H1 (cell line): ENCODE measurements around the gene WAC. TPM values are rescaled to one million over a fixed set of nuclear protein-coding genes. Genes with fewer than 3 reads are reported as not detected.
"Not testable (repeated sequence)": the region's sequence is repeated elsewhere in the genome, so short reads cannot be mapped to it uniquely, and the experiment has no call there.

Experiments used
- CTCF ChIA-PET: fragments of 300-600 bp; sonication (Branson Sonifier 250); formaldehyde crosslinking; loops from one replicate; lab custom pipeline; 2021; ENCODE audit not compliant: partially characterized antibody; lab: Charles Lee
- POLR2A ChIA-PET: fragments of 300-600 bp; sonication (Branson Sonifier 250); formaldehyde crosslinking; loops from one replicate; lab custom pipeline; 2021; ENCODE audit warnings: inconsistent platforms; ENCODE audit not compliant: partially characterized antibody; lab: Charles Lee
- DNase-seq, 2 experiments: peaks; one replicate each; pipeline versions ENCODE4 v3.0.0 to v3.0.0-alpha.2; 2010 to 2022; ENCODE audit warnings: low spot score in 2 of 2, low read depth in 1 of 2, mixed read lengths in 1 of 2
- FAIRE-seq: peaks from 2 replicates; lab custom pipeline; 2011; peaks lifted over from hg19 to GRCh38; lab: Jason Lieb, UNC
- H2AFZ ChIP-seq: 2 replicates; pipeline ENCODE4 v1.8.1; 2012; ENCODE audit warnings: low read length, inconsistent platforms
- H2AK5ac ChIP-seq: 2 replicates; pipeline ENCODE4 v1.6.1; 2013; ENCODE audit warnings: low read depth, low read length
- H2BK120ac ChIP-seq: replicated peaks from 2 replicates; pipeline ENCODE3; 2013; ENCODE audit warnings: low read depth, low read length, inconsistent platforms
- H2BK12ac ChIP-seq: 2 replicates; pipeline ENCODE4 v1.6.1; 2013; ENCODE audit warnings: low read depth, low read length
- H2BK15ac ChIP-seq: 2 replicates; pipeline ENCODE4 v1.6.1; 2013; ENCODE audit warnings: low read length
- H2BK20ac ChIP-seq: 2 replicates; pipeline ENCODE4 v1.6.1; 2013; ENCODE audit warnings: low read length
- H2BK5ac ChIP-seq: 2 replicates; pipeline ENCODE4 v1.6.1; 2013; ENCODE audit warnings: low read depth, low read length
- H3K14ac ChIP-seq: 2 replicates; pipeline ENCODE4 v1.6.1; 2013; ENCODE audit warnings: inconsistent platforms; ENCODE audit not compliant: insufficient read length
- H3K18ac ChIP-seq: 2 replicates; pipeline ENCODE4 v1.6.1; 2013; ENCODE audit warnings: low read length; ENCODE audit errors: extremely low read depth
- H3K23ac ChIP-seq: 2 replicates; pipeline ENCODE4 v1.6.1; 2013; ENCODE audit warnings: inconsistent platforms; ENCODE audit not compliant: insufficient read length
- H3K23me2 ChIP-seq: 2 replicates; pipeline ENCODE4 v1.6.1; 2013; ENCODE audit warnings: low read depth, low read length
- H3K27ac ChIP-seq: 2 replicates; pipeline ENCODE4 v1.6.1; 2011; ENCODE audit warnings: low read depth, low read length, inconsistent platforms
- H3K27me3 ChIP-seq, 4 experiments: replicated peaks in 1 of 4; 1 replicate in 1 of 4; 2 replicates in 3 of 4; pipeline versions ENCODE4 v1.6.1 to v1.8.1; 2011 to 2013; ENCODE audit warnings: low read length in 3 of 4, mild to moderate bottlenecking in 3 of 4, inconsistent platforms in 2 of 4, mixed read lengths in 2 of 4, moderate library complexity in 1 of 4; ENCODE audit not compliant: control insufficient read depth in 3 of 4, insufficient read depth in 3 of 4; ENCODE audit errors: extremely low read depth in 1 of 4
- H3K36me3 ChIP-seq, 4 experiments: 2 replicates each; pipeline versions ENCODE4 v1.6.1 to v1.8.1; 2011 to 2013; ENCODE audit warnings: mild to moderate bottlenecking in 4 of 4, low read length in 3 of 4, moderate library complexity in 2 of 4, control low read depth in 1 of 4, inconsistent platforms in 1 of 4; ENCODE audit not compliant: insufficient read depth in 4 of 4, control insufficient read depth in 2 of 4
- H3K4ac ChIP-seq: replicated peaks from 2 replicates; pipeline ENCODE3; 2013; ENCODE audit warnings: low read length, low read depth, mixed read lengths, inconsistent platforms; ENCODE audit not compliant: insufficient read length
- H3K4me1 ChIP-seq, 4 experiments: replicated peaks in 1 of 4; 1 replicate in 1 of 4; 2 replicates in 3 of 4; pipeline versions ENCODE4 v1.6.1 to v1.8.1; 2011 to 2013; ENCODE audit warnings: low read length in 3 of 4, inconsistent platforms in 2 of 4, mixed read lengths in 1 of 4; ENCODE audit not compliant: insufficient read depth in 4 of 4, control insufficient read depth in 3 of 4
- H3K4me2 ChIP-seq, 2 experiments: 2 replicates each; pipeline versions ENCODE4 v1.6.1 to v1.8.1; 2011 to 2013; ENCODE audit warnings: low read depth in 2 of 2, low read length in 2 of 2, control low read depth in 1 of 2, inconsistent platforms in 1 of 2, mild to moderate bottlenecking in 1 of 2; ENCODE audit not compliant: insufficient read depth in 1 of 2
- H3K4me3 ChIP-seq, 4 experiments: fragments of 200-600, 300-600 bp in 1 of 4; sonication (generic), shearing (Covaris generic), sonication (Bioruptor Twin) in 1 of 4; 2 replicates each; pipeline versions ENCODE4 v1.5.1 to v1.8.1; 2011 to 2016; ENCODE audit warnings: low read length in 4 of 4, low read depth in 3 of 4, control low read depth in 2 of 4, inconsistent platforms in 2 of 4, mild to moderate bottlenecking in 2 of 4, mixed read lengths in 1 of 4, moderate library complexity in 1 of 4; ENCODE audit not compliant: insufficient read depth in 2 of 4; ENCODE audit errors: extremely low read depth in 1 of 4
- H3K56ac ChIP-seq: replicated peaks from 2 replicates; pipeline ENCODE3; 2013; ENCODE audit warnings: low read depth, mild to moderate bottlenecking, mixed read lengths, low read length, inconsistent platforms; ENCODE audit not compliant: insufficient read length
- H3K79me1 ChIP-seq: 2 replicates; pipeline ENCODE4 v1.6.1; 2013; ENCODE audit warnings: low read depth, low read length, control low read depth
- H3K79me2 ChIP-seq, 2 experiments: 2 replicates each; pipeline versions ENCODE4 v1.6.1 to v1.8.1; 2012 to 2013; ENCODE audit warnings: low read length in 2 of 2, mild to moderate bottlenecking in 2 of 2, inconsistent platforms in 1 of 2; ENCODE audit not compliant: insufficient read depth in 2 of 2, control insufficient read depth in 1 of 2
- H3K9ac ChIP-seq, 4 experiments: replicated peaks in 1 of 4; 1 replicate in 1 of 4; 2 replicates in 3 of 4; pipeline versions ENCODE4 v1.6.1 to v1.8.1; 2011 to 2013; ENCODE audit warnings: low read depth in 3 of 4, low read length in 3 of 4, control low read depth in 2 of 4, mild to moderate bottlenecking in 2 of 4, moderate library complexity in 2 of 4, inconsistent platforms in 1 of 4; ENCODE audit errors: extremely low read depth in 1 of 4
- H3K9me3 ChIP-seq, 2 experiments: 2 replicates each; pipeline versions ENCODE4 v1.6.1 to v1.8.1; 2012 to 2013; ENCODE audit warnings: mild to moderate bottlenecking in 2 of 2, moderate library complexity in 2 of 2, control low read depth in 1 of 2, inconsistent platforms in 1 of 2, low read depth in 1 of 2, low read length in 1 of 2, mixed read lengths in 1 of 2; ENCODE audit not compliant: insufficient read depth in 2 of 2
- H4K20me1 ChIP-seq, 2 experiments: replicated peaks in 1 of 2; 2 replicates each; pipeline versions ENCODE3 to v1.8.1; 2011 to 2013; ENCODE audit warnings: inconsistent platforms in 2 of 2, low read length in 2 of 2, mild to moderate bottlenecking in 1 of 2; ENCODE audit not compliant: insufficient read depth in 2 of 2, control insufficient read depth in 1 of 2
- H4K5ac ChIP-seq: 2 replicates; pipeline ENCODE4 v1.6.1; 2013; ENCODE audit warnings: low read length, low read depth, mixed read lengths, inconsistent platforms; ENCODE audit not compliant: insufficient read length
- H4K8ac ChIP-seq: 2 replicates; pipeline ENCODE4 v1.8.0; 2013; ENCODE audit warnings: mild to moderate bottlenecking, moderate library complexity, low read length, inconsistent platforms; ENCODE audit not compliant: insufficient read depth; ENCODE audit errors: extremely low read depth
- H4K91ac ChIP-seq: replicated peaks from 2 replicates; pipeline ENCODE3; 2013; ENCODE audit warnings: low read length, mixed read lengths, inconsistent platforms; ENCODE audit not compliant: insufficient read length
- WGBS, 2 experiments: shearing (Covaris generic) in 1 of 2; methylation state at CpG; one replicate each; pipeline versions ENCODE4 v1.1.6 to v1.1.7; 2013 to 2015; ENCODE audit warnings: low lambda C conversion rate in 2 of 2, mixed read lengths in 2 of 2, inconsistent platforms in 1 of 2, low coverage in 1 of 2, missing lambda C conversion rate in 1 of 2; ENCODE audit not compliant: insufficient replicate concordance in 2 of 2, insufficient coverage in 1 of 2, insufficient read length in 1 of 2; ENCODE audit errors: extremely low coverage in 1 of 2, missing lambda C conversion rate in 1 of 2; 5-methylcytosine and 5-hydroxymethylcytosine counted together
- polyA plus RNA-seq, 7 experiments: library from polyadenylated mRNA; depleted of rRNA in 3 of 7; stranded (reverse) in 5 of 7; unstranded in 2 of 7; fragments of >200 nt in 5 of 7; fragments of 200-250 nt in 2 of 7; gene quantifications; 1 replicate in 5 of 7; 2 replicates in 1 of 7; 4 replicates in 1 of 7; pipeline versions ENCODE4 v1.2.1 to v1.2.3, GENCODE V29; 2011 to 2013; ENCODE audit warnings: missing spikeins in 2 of 7, mixed read lengths in 2 of 7
- total RNA-seq: library from RNA; stranded (reverse); fragmentation: NEBNext Ultra II Directional; extraction: Animal tissue kit (Norgen Biotek cat#: 25700); gene quantifications from 2 replicates; pipeline ENCODE4 v1.2.1, GENCODE V29; 2021

The WAC gene
- total and polyA plus RNA-seq, 2 of the 8 experiments (the other 6 are each of a cell fraction or from before 2014, with no cell fraction given): 72.9 to 128 TPM

DNA sequence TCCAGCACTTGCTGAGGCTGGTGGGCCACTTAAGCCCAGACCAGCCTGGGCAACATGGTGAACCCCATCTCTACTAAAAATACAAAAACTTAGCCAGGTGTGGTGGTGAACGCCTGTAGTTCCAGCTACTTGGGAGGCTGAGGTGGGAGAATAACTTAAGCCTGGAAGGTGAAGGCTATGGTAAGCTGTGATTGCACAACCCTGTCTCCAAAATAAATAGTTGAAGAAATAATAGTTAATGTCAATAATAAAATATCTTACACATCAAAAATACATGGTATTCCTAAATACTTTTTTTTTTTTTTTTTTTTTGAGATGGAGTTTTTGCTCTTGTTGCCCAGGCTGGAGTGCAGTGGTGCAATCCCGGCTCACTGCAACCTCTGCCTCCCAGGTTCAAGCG is 76.7 kb downstream of the WAC start:
- H3K9me3 ChIP-seq, H3K23me2 ChIP-seq, H4K5ac ChIP-seq, H3K27me3 ChIP-seq, FAIRE-seq, H4K91ac ChIP-seq, H3K9ac ChIP-seq, H3K79me1 ChIP-seq, H2AFZ ChIP-seq, H2BK5ac ChIP-seq, H2BK120ac ChIP-seq, H3K4me1 ChIP-seq, H2BK15ac ChIP-seq, H2AK5ac ChIP-seq, H4K20me1 ChIP-seq, H3K18ac ChIP-seq, H3K23ac ChIP-seq, H3K27ac ChIP-seq, H2BK20ac ChIP-seq, H3K4me3 ChIP-seq, H3K14ac ChIP-seq, H3K4ac ChIP-seq, DNase-seq, H4K8ac ChIP-seq, H3K4me2 ChIP-seq, CTCF ChIA-PET, H3K56ac ChIP-seq, H2BK12ac ChIP-seq: not testable (repeated sequence)
- peaks cover 28 to 77% (median 45%) of the 10 kb centered on the region in 4 experiments for H3K36me3 ChIP-seq
- WGBS, 2 experiments: 67% methylated on average over 3 of the region's 3 CpGs; no CpG with 5 or more reads in 1 of the 2 experiments
- POLR2A ChIA-PET: interaction anchor here (0.7 to 1.6 kb wide), 3 partner anchors 10 to 28 kb away, joined by 3 to 6 read pairs (median 3); no protein-coding TSS in a partner anchor
- peaks cover 0 to 46% of the 10 kb centered on the region in 2 experiments; a peak in 2 of 4 replicates for H3K79me2 ChIP-seq
